Liver (tissue), 9 donors: Measurements from ENCODE around the gene SIPA1L3. TPM values are rescaled to one million over a fixed set of nuclear protein-coding genes. Genes with fewer than 3 reads are reported as not detected.

ENCODE experiments used
- DNase-seq: peaks from one replicate; pipeline ENCODE4 v3.0.0-alpha.2; 2017; ENCODE audit warnings: low spot score
- H3K27ac ChIP-seq, 2 donors: one replicate each; pipeline ENCODE4 v1.7.0; 2013; ENCODE audit warnings: inconsistent platforms in 2 of 2, low read length in 2 of 2, control low read depth in 1 of 2, low read depth in 1 of 2, mild to moderate bottlenecking in 1 of 2
- H3K27me3 ChIP-seq, 4 donors: one replicate each; pipeline versions ENCODE4 v1.6.1 to v1.7.0; 2013; ENCODE audit warnings: low read length in 3 of 4, inconsistent platforms in 1 of 4, mild to moderate bottlenecking in 1 of 4, moderate library complexity in 1 of 4; ENCODE audit not compliant: control insufficient read depth in 4 of 4, insufficient read depth in 4 of 4
- H3K36me3 ChIP-seq, 4 donors: one replicate each; pipeline versions ENCODE4 v1.6.1 to v1.7.0; 2013; ENCODE audit warnings: low read length in 3 of 4, mild to moderate bottlenecking in 3 of 4, low read depth in 1 of 4, moderate library complexity in 1 of 4; ENCODE audit not compliant: control insufficient read depth in 4 of 4, insufficient read depth in 3 of 4
- H3K4me1 ChIP-seq, 4 donors: one replicate each; pipeline versions ENCODE4 v1.6.1 to v1.7.0; 2013; ENCODE audit warnings: low read length in 3 of 4, mild to moderate bottlenecking in 3 of 4, moderate library complexity in 1 of 4; ENCODE audit not compliant: control insufficient read depth in 4 of 4, insufficient read depth in 4 of 4
- H3K4me3 ChIP-seq, 3 donors: one replicate each; pipeline versions ENCODE4 v1.6.1 to v1.7.0; 2013; ENCODE audit warnings: low read length in 3 of 3, control low read depth in 1 of 3, low read depth in 1 of 3, mild to moderate bottlenecking in 1 of 3
- H3K9ac ChIP-seq, 2 donors: one replicate each; pipeline ENCODE4 v1.7.0; 2013; ENCODE audit warnings: low read length in 2 of 2, mild to moderate bottlenecking in 2 of 2, moderate library complexity in 2 of 2, control low read depth in 1 of 2, low read depth in 1 of 2
- H3K9me3 ChIP-seq, 4 donors: one replicate each; pipeline versions ENCODE4 v1.6.1 to v1.7.0; 2013; ENCODE audit warnings: low read length in 3 of 4; ENCODE audit not compliant: control insufficient read depth in 4 of 4
- EGR1 ChIP-seq, 2 donors: IDR thresholded peaks; 2 replicates each; pipeline ENCODE4 v1.6.1; 2016 to 2018; ENCODE audit warnings: antibody characterized with exemption in 2 of 2, low read depth in 2 of 2
- GABPA ChIP-seq, 2 donors: IDR thresholded peaks in 1 of 2; conservative IDR thresholded peaks in 1 of 2; 2 replicates each; pipeline ENCODE4 v1.6.1; 2016; ENCODE audit warnings: antibody characterized with exemption in 2 of 2, mild to moderate bottlenecking in 1 of 2, moderate library complexity in 1 of 2
- HNF4A ChIP-seq, 2 donors: conservative IDR thresholded peaks; 2 replicates each; pipeline ENCODE4 v1.6.1; 2016; ENCODE audit warnings: antibody characterized with exemption in 2 of 2, mild to moderate bottlenecking in 2 of 2
- HNF4G ChIP-seq: IDR thresholded peaks from 2 replicates; pipeline ENCODE4 v1.6.1; 2016; ENCODE audit warnings: antibody characterized with exemption
- NR2F2 ChIP-seq: IDR thresholded peaks from 2 replicates; pipeline ENCODE4 v1.6.1; 2016; ENCODE audit warnings: antibody characterized with exemption
- RXRA ChIP-seq, 2 donors: IDR thresholded peaks; 2 replicates each; pipeline ENCODE4 v1.6.1; 2017 to 2018; ENCODE audit warnings: antibody characterized with exemption in 2 of 2, mild to moderate bottlenecking in 1 of 2
- SP1 ChIP-seq: IDR thresholded peaks from 2 replicates; pipeline ENCODE4 v1.6.1; 2018; ENCODE audit warnings: antibody characterized with exemption, mild to moderate bottlenecking
- WGBS: extraction: QIAGEN DNeasy Blood & Tissue Kit; methylation state at CpG from one replicate; pipeline ENCODE4 v1.1.7; 2013; 5-methylcytosine and 5-hydroxymethylcytosine counted together
- polyA plus RNA-seq, 2 donors: library from polyadenylated mRNA; stranded (reverse) in 1 of 2; unstranded in 1 of 2; fragments of 200-250 nt in 1 of 2; fragments of >200 nt in 1 of 2; fragmentation: Nextera tagmentation in 1 of 2; extraction: Ambion mirVana in 1 of 2; gene quantifications; one replicate each; pipeline versions ENCODE4 v1.2.1 to v1.2.3, GENCODE V29; 2013 to 2015
- total RNA-seq, 2 donors: library from RNA; depleted of rRNA; stranded (reverse); fragments of >200 nt; gene quantifications; one replicate each; pipeline ENCODE4 v1.2.3, GENCODE V29; 2014
- TF ChIP-seq, protein P1 (sequence below): IDR thresholded peaks from 2 replicates; pipeline ENCODE4 v1.6.1; 2016; ENCODE audit warnings: antibody characterized with exemption, mild to moderate bottlenecking
- TF ChIP-seq, protein P2 (sequence below): IDR thresholded peaks from 2 replicates; pipeline ENCODE4 v1.6.1; 2016; ENCODE audit warnings: antibody characterized with exemption
- TF ChIP-seq, protein P3 (sequence below): IDR thresholded peaks from 2 replicates; pipeline ENCODE4 v1.6.1; 2016; ENCODE audit warnings: antibody characterized with exemption
- TF ChIP-seq, protein P4 (sequence below): fragments of 150-350 bp; IDR thresholded peaks from 2 replicates; pipeline ENCODE4 v1.5.1; 2017; ENCODE audit warnings: improper control_type of control experiment, low read depth, low read length; ENCODE audit not compliant: missing input control
- TF ChIP-seq, protein P5 (sequence below): IDR thresholded peaks from 2 replicates; pipeline ENCODE4 v1.6.1; 2016; ENCODE audit warnings: antibody characterized with exemption
- donor health status: healthy.
- donor health status: healthy.
- donor health status: healthy.
- donor health status: healthy.
- donor health status: healthy.

SIPA1L3 gene
- total and polyA plus RNA-seq, 4 donors = 2.4 to 10.0 (median 4.4) TPM

DNA sequence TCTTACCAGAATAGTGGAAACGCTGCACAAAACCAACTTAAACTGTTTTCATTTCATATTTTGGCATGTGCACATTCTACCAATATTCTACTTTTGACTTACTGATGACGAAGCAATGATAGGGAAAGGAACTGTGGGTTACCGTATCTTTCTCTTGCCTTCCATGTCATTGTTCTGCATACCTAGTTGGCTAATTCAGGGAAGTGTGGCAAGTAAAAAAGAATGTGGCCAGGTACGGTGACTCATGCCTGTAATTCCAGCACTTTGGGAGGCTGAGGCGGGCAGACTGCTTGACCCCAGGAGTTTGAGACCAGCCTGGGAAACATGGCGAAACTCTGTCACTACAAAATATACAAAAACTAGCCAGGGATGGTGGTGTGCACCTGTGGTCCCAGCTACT, 108.2 kb downstream of the SIPA1L3 start:
- TF ChIP-seq, protein P1, sequence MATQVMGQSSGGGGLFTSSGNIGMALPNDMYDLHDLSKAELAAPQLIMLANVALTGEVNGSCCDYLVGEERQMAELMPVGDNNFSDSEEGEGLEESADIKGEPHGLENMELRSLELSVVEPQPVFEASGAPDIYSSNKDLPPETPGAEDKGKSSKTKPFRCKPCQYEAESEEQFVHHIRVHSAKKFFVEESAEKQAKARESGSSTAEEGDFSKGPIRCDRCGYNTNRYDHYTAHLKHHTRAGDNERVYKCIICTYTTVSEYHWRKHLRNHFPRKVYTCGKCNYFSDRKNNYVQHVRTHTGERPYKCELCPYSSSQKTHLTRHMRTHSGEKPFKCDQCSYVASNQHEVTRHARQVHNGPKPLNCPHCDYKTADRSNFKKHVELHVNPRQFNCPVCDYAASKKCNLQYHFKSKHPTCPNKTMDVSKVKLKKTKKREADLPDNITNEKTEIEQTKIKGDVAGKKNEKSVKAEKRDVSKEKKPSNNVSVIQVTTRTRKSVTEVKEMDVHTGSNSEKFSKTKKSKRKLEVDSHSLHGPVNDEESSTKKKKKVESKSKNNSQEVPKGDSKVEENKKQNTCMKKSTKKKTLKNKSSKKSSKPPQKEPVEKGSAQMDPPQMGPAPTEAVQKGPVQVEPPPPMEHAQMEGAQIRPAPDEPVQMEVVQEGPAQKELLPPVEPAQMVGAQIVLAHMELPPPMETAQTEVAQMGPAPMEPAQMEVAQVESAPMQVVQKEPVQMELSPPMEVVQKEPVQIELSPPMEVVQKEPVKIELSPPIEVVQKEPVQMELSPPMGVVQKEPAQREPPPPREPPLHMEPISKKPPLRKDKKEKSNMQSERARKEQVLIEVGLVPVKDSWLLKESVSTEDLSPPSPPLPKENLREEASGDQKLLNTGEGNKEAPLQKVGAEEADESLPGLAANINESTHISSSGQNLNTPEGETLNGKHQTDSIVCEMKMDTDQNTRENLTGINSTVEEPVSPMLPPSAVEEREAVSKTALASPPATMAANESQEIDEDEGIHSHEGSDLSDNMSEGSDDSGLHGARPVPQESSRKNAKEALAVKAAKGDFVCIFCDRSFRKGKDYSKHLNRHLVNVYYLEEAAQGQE = no peak
- Histone ChIP-seq H3K27ac (no peak overlapping the region), H3K4me1 (no peaks in the 10 kb centered on the region), H3K9me3 (no peaks in the 10 kb centered on the region), H3K27me3 (no peaks in the 10 kb centered on the region), H3K9ac (no peak overlapping the region), H3K36me3 (no peaks in the 10 kb centered on the region), H3K4me3 (no peak overlapping the region)
- WGBS = 96% methylated on average over 6 of the region's 6 CpGs
- no peak for DNase-seq

DNA sequence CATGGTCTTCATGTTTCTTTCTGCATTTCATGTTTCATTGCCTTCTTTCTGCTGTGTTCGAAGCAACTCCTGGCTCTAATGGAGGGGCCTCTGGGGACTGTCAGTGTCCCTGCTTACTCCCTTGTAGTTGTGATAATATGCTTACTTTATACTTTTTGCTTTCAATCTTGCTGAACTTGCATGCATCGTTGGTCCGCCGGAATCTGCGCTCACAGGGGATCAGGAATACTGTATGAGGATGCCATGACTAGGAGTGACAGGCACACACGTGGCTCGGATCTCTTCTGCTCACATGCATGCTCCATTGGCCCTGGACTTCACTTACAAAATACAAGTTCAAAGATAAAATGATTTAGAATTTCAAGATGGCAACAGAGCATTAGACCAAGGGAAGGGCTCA, 108.8 kb downstream of the SIPA1L3 start:
- Histone ChIP-seq H3K27ac (no peak overlapping the region), H3K36me3 (no peaks in the 10 kb centered on the region), H3K27me3 (no peaks in the 10 kb centered on the region), H3K4me1 (no peaks in the 10 kb centered on the region), H3K4me3 (no peak overlapping the region), H3K9ac (no peak overlapping the region), H3K9me3 (no peaks in the 10 kb centered on the region)
- DNase-seq = no peak
- WGBS = 92% methylated on average over 7 of the region's 7 CpGs
- TF ChIP-seq, protein P2, sequence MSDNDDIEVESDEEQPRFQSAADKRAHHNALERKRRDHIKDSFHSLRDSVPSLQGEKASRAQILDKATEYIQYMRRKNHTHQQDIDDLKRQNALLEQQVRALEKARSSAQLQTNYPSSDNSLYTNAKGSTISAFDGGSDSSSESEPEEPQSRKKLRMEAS = no peak
- TF ChIP-seq, protein P3, sequence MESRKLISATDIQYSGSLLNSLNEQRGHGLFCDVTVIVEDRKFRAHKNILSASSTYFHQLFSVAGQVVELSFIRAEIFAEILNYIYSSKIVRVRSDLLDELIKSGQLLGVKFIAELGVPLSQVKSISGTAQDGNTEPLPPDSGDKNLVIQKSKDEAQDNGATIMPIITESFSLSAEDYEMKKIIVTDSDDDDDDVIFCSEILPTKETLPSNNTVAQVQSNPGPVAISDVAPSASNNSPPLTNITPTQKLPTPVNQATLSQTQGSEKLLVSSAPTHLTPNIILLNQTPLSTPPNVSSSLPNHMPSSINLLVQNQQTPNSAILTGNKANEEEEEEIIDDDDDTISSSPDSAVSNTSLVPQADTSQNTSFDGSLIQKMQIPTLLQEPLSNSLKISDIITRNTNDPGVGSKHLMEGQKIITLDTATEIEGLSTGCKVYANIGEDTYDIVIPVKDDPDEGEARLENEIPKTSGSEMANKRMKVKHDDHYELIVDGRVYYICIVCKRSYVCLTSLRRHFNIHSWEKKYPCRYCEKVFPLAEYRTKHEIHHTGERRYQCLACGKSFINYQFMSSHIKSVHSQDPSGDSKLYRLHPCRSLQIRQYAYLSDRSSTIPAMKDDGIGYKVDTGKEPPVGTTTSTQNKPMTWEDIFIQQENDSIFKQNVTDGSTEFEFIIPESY = no peak
- TF ChIP-seq RXRA (IDR thresholded peaks at IDR 0.05) (no peak), GABPA (IDR thresholded peaks at IDR 0.05 in 1 of 2, conservative IDR thresholded peaks at IDR 0.05 in 1 of 2) (no peak), EGR1 (IDR thresholded peaks at IDR 0.05; ENCODE audit: low read depth in 2 of 2) (no peak), HNF4G (no peak), HNF4A (conservative IDR thresholded peaks at IDR 0.05) (no peak), SP1 (no peak), NR2F2 (no peak)
- TF ChIP-seq, protein P4, sequence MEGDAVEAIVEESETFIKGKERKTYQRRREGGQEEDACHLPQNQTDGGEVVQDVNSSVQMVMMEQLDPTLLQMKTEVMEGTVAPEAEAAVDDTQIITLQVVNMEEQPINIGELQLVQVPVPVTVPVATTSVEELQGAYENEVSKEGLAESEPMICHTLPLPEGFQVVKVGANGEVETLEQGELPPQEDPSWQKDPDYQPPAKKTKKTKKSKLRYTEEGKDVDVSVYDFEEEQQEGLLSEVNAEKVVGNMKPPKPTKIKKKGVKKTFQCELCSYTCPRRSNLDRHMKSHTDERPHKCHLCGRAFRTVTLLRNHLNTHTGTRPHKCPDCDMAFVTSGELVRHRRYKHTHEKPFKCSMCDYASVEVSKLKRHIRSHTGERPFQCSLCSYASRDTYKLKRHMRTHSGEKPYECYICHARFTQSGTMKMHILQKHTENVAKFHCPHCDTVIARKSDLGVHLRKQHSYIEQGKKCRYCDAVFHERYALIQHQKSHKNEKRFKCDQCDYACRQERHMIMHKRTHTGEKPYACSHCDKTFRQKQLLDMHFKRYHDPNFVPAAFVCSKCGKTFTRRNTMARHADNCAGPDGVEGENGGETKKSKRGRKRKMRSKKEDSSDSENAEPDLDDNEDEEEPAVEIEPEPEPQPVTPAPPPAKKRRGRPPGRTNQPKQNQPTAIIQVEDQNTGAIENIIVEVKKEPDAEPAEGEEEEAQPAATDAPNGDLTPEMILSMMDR = no peak
- TF ChIP-seq, protein P1 = no peak
- TF ChIP-seq, protein P5, sequence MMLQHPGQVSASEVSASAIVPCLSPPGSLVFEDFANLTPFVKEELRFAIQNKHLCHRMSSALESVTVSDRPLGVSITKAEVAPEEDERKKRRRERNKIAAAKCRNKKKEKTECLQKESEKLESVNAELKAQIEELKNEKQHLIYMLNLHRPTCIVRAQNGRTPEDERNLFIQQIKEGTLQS = no peak
